SHP77 treated with DMSO at 0.1 percent for 48 hours (cell line): ENCODE measurements around the gene KIF1A.
"Not testable (repeated sequence)": the region's sequence is repeated elsewhere in the genome, so short reads cannot be mapped to it uniquely, and the experiment has no call there.

Experiments used
- DNase-seq: peaks from one replicate; lab custom pipeline; 2025; lab: John Stamatoyannopoulos, UW

KIF1A gene

DNA sequence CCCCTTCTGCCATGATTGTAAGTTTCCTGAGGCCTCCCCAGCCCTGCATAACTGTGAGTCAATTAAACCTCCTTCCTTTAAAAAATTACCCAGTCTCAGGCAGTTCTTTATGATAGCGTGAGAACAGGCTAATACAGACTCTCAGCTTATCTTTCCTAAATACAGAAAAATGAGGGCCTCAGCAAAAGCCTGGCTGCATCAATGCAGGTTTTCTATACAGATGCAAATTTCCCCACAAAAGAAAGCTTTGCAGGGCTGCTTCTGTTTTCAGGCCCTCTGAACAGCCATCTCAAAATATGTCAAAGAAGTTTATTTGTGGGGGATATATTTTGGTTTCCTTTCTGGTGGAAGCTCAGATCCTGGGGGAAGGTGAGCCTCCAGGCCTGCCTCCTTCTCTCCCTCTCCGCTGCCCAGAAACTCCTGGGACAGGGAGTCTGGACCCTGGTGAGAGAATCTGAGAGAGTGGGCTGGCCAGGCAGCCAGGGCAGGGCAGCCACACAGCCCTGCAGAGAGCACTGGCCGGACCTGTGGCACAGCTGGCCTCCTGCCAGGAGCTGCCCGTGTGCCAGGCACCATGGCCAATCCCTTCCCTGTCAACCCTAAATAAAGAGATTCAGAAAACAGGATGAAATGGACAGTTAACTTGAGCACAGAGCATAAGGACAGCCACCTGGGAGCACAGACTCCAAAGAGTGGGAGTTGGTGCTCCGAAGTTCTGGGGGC is 27.0 kb upstream of the KIF1A start:
- no peak for DNase-seq

DNA sequence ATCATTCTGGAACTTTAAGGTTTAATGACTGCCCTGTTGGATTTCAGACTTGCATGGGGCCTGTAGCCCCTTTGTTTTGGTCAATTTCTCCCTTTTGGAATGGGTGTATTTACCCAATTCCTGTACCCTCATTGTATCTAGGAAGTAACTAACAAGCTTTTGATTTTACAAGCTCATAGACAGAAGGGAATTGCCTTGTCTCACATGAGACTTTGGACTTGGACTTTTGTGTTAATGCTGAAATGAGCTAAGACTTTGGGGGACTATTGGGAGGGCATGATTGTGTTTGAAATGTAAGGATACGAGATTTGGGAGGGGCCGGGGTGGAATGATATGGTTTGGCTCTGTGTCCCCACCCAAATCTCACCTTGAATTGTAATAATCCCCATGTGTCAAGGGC is 26.3 kb upstream of the KIF1A start:
- not testable (repeated sequence) for DNase-seq

- peak; percentile 38 for DNase-seq
These were observed 20.5 kb upstream of the KIF1A start for GRCh38 chr2:240840435-240841060.

- no peak for DNase-seq
These were observed 19.4 kb upstream of the KIF1A start for GRCh38 chr2:240839152-240840143.

GRCh38 chr2:240837621-240838020 is 17.6 kb upstream of the KIF1A start:
- no peak for DNase-seq

DNA sequence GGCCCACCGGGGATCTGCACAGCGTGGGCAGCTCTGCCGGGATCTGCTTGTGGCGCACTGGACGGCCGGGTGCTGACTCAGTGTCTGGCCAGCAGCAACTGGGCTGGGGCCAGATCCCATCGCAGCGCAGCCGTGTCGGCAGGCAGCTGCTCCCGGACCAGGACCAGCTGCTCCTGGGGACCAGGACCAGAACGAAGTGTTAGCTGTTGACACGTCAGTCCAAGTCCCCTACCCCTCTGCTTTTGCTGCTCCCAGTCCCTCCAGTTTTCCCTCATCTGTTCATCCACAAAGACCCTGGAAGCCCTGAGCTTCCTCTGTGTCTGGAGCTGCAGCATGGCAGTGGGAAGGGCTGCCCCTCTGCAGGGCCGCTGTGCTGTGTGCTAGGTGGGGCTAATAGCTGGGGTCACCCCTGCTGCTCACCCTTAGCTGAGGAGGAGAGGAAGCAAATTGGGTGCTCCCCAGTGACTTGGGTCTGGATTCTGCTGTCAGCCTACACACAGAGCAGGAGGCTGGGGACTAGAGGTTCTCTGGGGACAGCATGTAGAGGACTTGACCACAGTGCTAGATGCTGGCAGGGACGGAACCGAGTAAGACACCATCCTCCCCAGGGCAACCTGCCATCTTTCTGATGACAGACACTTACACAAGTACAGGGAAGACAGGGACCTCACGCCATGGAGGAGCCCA is 16.9 kb upstream of the KIF1A start:
- no peak for DNase-seq

GRCh38 chr2:240835528-240835927 is 15.5 kb upstream of the KIF1A start:
- DNase-seq, result no peak

- no peak for DNase-seq
These were observed 14.5 kb upstream of the KIF1A start for GRCh38 chr2:240834377-240834975.

- DNase-seq, result no peak
These were observed 13.8 kb upstream of the KIF1A start for GRCh38 chr2:240833724-240834285.

- DNase-seq, result no peak
These were observed 13.0 kb upstream of the KIF1A start for GRCh38 chr2:240832921-240833494.

DNA sequence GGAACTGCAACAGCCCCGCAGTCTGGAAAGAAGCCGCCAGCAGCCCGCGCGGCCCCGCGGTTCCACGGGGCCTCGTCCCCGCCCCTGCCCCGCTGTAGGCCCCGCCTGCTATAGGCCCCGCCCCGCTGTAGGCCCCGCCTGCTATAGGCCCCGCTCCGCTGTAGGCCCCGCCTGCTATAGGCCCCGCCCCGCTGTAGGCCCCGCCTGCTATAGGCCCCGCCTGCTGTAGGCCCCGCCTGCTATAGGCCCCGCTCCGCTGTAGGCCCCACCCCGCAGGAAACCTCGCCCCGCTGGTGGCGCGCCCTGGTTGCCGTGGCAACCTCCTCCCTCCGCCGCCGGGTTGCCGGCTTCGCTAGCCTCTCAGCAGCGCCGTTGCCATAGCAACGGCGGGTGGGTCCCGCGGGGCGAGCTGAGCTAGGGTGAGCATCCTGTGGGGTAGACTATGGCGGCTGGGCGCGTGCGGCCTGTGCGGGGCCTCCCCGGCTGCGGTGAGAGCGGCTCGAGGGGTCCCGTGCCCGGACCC is 12.2 kb upstream of the KIF1A start:
- DNase-seq, result peak; percentile 81

- DNase-seq, result no peak
These were observed 11.7 kb upstream of the KIF1A start for GRCh38 chr2:240831594-240832204.

GRCh38 chr2:240825476-240825875 is 5.5 kb upstream of the KIF1A start:
- no peak for DNase-seq

- DNase-seq, result no peak
These were observed 3.7 kb upstream of the KIF1A start for GRCh38 chr2:240823449-240824336.

- DNase-seq, result no peak
These were observed 2.3 kb upstream of the KIF1A start for GRCh38 chr2:240822280-240822847.

DNA sequence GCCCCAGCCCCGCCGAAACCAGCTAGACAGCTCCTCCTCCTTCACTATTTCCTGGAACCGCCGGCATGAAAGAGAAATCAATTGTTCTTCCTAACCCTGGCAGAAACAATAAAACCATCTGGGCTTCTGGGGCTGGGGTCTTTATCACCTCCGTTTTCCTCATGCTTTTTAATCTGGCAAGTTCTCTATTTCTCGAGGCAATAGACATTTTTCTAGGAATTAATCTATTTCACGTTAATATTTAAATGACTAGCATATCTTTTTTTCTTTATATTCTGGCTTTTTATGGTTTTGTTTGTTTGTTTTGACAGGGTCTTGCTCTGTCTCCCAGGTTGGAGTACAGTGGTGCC is 1.4 kb upstream of the KIF1A start:
- no peak for DNase-seq

- DNase-seq, result no peak
These were observed 799 bp upstream of the KIF1A start for GRCh38 chr2:240820607-240821428.
